Skin of body (tissue), 2 donors: ENCODE results near the gene STX4. TPM values are rescaled to one million over a fixed set of nuclear protein-coding genes. Genes with fewer than 3 reads are reported as not detected.
A peak's percentile ranks its signal among the peaks of the same experiment; 100 is the strongest.

Source experiments
- DNase-seq: peaks from one replicate; lab custom pipeline; 2025; lab: John Stamatoyannopoulos, UW
- total RNA-seq: library from RNA; depleted of rRNA; stranded (reverse); fragments of >200 nt; gene quantifications from one replicate; pipeline ENCODE4 v1.2.3, GENCODE V29; 2014

STX4 gene
- total RNA-seq, 1 donor from 2014 or later: 26.3 TPM

DNA sequence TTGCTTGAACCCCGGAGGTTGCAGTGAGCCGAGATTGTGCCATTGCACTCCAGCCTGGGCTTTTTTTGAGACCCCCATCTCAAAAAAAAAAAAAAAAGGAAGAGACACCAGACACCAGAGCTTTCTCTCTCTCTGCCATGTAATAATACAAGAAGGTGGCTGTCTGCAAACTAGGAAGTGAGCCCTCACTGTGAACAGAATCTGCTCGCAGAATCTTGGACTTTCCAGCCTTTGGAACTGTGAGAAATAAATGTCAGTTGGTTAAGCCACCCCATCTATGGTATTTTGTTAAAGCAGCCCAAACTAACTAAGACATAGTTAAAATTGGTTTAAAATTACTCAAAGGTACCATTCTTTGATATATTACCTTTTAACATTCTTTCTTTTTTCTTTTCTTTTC is 12.8 kb upstream of the STX4 start:
- no peak for DNase-seq

DNA sequence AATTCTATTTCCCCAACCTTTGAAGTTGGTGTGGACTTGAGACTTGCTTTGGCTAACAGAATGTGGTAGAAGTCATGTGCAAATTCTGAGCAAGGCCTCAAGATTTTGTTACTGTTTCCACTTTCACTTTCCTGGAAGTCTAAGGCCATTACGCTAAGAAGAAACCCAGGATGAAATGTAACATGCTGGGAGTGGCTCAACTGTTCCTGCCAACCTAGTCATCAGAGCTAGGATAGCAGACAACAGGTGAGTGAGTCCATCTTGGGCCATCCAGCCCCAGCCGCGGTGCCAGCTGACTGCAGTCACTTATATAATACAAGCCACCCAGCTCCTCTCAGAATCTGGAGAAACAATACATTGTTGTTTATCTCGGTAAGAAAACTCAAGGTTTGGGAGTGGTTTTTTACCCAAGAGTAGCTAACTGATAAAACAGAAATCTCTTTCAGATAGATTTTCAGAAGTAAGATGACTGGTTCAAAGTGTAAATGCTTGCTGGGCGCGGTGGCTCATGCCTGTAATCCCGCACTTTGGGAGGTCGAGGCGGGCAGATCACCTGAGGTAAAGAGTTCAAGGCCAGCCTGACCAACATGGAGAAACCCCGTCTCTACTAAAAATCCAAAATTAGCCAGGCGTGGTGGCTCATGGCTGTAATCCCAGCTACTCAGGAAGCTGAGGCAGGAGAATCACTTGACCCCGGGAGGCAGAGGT is 10.7 kb upstream of the STX4 start:
- DNase-seq: no peak

DNA sequence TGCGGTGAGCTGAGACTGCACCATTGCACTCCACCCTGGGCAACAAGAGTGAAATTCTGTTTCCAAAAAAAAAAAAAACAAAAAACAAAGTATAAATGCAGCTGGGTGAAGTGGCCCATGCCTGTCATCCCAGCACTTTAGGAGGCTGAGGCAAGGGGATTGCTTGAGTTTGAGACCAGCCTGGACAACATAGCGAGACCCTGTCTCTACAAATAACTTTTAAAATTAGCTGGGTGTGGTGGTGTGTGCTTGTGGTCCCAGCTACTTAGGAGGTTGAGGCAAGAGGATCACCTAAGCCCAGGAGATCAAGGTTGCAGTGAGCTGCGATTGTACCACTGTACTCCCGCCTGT is 10.1 kb upstream of the STX4 start:
- DNase-seq: no peak

DNA sequence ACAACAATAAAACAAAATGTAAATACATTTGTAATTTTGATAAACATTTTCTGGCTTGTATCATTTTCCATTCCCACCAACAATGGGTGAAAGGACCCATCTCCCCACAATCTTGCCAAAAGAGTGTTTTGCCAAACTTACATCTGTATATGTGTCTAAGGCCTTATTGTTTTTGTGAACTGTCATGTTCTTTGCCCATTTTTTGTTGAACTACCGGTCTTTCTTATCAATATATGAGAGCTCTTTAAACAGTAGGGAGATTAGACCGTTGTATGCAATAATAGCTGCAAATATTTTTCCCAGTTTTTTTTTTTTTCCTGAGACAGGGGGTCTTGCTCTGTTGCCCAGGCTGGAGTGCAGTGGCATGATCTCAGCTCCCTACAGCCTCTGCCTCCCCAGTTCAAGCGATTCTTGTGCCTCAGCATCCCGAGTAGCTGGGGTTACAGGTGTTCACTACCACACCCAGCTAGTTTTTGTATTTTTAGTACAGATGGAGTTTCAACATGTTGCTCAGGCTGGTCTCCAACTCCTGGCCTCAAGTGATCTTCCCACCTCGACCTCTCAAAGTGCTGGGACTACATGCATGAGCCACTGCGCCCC is 9.6 kb upstream of the STX4 start:
- no peak for DNase-seq

DNA sequence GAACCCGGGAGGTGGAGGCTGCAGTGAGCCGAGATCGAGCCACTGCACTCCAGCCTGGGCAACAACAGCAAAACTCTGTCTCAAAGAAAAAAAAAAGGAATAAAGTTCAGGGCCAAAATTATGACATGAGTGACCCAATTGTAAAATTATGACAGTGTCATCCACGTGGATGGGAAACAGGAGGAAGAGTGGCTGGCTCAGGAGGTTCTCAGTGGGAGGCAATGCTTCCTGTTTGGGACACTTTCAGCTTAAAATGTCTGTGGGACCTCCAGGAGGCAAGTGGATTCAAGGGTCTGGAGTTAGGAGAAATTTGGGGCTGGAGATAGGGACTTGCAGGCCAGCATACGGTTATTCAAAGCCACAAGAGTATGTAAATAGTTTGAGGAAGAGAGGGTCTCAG is 8.0 kb upstream of the STX4 start:
- no peak for DNase-seq

DNA sequence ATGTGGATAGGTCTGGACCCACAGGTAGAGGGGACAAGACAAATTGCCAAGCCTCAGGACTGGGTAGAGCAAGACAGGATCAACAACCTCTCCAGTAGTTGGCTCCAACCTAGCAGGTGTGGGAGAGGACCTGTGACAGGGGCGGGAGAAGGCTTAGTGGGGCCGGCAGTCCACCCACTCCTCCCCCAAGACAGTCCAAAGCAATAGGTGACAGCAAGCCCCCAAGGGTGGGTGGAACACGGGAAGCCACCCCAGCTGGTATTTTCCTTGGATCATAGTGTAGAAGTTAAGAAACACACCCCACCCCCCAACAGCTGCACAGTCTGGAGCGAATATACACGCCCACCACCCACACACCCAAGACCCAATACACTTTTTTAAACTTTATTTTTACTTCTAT is 4.1 kb upstream of the STX4 start:
- DNase-seq: no peak

DNA sequence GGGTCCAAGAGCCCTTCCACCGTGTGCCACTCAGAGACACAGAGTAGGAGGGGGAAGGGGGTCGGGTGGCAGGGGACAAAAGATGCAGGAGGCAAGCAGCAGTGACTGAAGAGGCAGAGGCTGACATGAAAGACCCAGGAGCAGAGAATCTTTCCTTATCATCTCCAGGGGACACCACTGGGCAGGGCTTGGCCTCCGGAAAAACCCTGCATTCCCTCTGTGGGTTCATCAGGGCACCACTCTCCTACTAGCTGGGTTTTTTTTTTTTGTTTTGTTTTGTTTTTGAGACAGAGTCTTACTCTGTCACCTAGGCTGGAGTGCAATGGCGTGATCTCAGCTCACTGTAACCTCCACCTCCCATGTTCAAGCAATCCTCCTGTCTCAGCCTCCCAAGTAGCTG is 2.1 kb upstream of the STX4 start:
- no peak for DNase-seq

DNA sequence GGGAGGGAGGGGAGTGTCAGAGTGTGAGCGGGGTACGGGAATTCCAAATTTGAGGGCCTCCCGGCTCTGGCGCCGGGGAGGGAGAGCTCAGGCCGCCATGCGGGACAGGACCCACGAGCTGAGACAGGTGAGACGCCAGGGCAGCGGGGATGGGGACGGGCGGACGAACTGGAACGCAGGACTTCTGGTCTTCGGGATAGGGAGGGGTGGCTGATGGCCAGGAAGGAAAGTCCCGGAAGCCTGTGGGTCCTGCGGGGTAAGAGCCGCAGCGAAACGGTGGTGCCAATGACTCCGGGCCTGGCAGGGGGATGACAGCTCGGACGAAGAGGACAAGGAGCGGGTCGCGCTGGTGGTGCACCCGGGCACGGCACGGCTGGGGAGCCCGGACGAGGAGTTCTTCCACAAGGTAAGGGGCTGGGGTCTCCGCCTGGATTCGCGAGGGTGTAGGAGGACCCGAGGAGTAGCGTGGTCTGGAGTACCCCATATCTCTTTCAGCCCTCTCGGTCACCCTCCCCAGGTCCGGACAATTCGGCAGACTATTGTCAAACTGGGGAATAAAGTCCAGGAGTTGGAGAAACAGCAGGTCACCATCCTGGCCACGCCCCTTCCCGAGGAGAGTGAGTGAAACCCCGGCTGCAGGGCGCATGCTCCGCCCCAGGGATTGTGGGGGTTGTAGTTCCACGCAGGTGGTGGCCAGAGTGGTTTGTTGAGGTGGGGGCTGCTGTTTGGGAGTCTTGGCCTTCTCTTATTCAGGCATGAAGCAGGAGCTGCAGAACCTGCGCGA is 543 bp downstream of the STX4 start:
- DNase-seq: peak; percentile 52

DNA sequence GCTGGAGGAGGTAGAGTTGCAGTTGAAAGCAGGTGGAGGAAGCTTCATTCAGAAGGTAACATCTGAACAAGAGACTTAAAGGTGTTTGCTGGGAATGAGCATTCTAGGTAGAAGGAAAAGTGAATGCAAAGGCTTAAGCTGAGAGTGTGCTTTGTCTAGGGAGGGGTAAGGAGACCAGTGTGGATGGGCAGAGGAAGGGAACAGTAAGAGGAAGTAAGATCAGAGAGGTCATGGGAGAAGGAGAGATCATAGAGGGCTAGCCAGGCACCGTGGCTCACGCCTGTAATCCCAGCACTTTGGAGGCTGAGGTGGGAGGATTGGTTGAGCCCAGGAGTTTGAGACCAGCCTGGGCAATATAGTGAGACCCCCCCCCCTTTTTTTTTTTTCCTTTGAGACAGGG is 3.3 kb downstream of the STX4 start:
- DNase-seq: no peak

DNA sequence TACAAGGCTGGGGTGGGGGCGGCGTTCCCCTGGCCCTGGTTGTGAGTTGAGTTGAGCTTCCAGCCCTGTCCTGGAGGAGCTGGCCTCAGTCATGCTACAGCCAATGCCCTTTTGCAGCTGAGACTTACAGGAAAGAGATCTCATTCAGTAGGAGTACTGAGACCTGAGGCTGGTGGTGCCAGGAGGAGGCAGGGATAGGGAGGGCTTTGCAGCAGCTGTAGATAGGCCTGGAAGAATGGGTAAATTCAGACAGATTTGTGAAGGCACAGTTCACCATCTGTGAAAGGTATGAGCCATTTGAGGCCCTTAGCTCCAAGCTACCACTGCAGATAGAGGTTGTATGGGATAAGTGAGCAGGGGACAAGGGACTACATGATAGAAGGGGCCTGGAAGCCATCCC is 5.6 kb downstream of the STX4 start:
- DNase-seq: no peak

DNA sequence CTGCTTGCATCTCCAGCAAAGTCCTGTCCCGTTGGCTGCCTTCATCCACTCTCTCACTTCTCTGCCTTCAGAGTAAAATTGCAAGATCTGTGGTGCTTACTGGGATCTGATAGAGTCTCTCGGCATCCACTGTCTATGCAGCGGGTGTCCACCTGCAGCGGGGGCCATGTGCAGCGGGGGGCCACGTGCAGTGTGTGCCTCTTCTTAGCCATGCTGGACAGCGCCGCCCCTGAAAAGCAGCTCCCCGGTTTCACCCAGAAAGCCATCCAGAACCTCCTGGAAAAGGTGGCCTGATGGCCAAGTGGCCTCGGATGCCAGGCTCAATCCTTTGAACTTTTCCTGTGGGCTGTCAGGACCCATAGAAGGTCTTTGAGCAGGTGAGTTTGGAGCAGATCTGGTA is 9.5 kb downstream of the STX4 start:
- no peak for DNase-seq

DNA sequence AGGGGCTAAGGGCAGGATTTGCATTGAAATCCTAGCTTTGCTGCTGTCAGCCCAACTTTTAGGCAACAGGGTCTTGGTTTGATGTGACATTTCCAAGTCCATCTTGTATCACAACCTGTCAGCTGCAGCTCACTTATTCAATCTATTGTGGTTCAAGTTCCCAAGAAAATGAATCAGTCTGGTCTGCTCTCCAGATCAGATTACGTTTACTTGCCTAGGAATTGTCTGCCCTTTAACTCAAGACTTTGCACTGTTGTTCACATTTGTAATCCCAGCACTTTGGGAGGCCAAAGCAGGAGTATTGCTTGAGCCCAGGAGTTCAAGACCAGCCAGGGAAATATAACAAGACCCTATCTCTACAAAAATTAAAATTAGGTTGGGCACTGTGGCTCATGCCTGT is 10.0 kb downstream of the STX4 start:
- DNase-seq: no peak

DNA sequence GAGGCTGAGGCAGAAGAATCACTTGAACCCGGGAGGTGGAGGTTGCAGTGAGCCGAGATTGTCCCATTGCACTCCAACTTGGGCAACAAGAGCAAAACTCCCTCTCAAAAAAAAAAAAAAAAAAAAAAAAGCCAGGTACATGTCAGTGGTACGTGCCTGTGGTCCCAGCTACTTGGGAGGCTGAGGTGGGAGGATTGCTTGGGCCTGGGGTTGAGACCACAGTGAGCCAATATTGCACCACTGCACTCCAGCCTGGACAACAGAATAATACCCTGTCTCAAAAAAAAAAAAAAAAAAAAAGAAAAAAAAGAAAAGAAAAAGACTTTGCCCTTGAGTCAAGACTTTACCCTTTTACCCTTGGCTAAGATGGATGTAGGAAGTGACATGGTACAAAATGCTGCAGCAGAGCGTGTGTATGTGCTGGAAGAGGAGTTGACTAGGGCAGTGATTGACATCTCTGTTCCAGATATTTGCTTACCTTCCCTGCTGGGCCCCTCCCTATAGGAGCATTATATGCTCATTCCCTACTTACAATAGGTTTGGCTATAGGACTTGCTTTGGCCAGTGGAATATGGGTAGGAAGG is 10.6 kb downstream of the STX4 start:
- DNase-seq: no peak

DNA sequence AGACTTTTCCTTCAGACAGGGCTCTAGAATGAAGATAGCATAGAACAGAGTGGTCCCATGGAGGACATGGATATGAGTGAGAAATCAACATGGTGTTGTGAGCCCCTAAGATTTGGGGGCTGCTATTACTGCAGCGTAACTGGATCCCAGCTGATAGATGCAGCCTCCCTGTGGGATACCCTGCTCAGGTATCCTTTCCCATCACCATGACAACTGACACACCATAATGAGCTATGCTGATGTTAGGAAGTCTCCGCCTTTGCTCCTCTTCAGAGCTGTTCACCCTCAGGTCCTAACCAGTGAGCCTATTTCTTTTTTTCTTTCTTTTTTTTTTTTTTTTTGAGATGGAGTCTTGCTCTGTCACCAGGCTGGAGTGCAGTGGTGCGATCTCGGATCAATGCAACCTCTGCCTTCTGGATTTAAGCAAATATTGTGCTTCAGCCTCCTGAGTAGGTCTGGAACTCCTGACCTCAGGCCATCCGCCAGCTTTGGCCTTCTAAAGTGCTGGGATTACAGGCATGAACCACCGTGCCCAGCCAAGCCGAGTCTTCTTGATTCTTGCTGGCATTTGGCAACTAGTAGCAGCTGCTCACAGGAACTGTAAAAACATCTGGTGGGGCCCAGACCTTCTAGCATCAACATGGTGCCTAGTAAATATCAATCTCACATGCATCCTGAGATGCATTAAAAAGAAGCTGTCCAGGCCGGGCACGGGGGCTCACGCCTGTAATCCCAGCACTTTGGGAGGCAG is 17.1 kb downstream of the STX4 start:
- DNase-seq: no peak

DNA sequence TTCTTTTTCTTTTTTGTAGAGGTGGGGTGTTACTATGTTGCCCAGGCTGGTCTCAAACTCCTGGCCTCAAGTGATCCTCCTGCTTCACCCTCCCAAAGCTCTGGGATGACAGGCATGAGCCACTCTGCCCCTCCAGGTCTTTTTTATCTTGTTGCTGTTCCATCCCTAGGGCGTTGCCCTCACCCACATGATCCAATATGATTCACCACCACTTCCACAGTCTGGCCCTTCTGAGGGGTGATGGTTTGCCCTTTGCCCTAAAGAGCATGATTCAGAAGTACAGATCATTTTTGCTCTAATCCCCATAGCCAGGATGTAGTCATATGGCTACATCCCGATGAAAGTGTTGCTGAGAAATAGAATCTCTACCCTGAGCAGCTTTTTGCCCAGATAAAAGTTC is 18.8 kb downstream of the STX4 start:
- DNase-seq: no peak

DNA sequence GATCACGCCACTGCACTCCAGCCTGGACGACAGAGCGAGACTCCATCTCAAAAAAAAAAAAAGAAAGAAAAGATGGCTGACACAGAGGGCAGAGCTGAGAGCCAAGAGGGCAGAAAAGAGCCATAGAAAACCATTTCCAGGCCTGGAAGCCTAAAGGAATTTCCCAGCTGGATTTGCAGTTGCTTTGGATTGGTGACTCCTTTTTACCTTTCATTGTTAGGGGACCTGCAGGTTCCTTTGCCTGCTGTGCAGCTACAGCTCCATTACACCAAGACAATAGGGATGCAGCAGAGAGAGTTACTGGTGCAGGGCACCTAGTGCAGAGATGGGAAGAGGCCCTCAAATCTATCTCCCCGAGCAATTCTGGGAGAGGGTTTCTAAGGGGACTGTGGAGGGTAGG is 22.3 kb downstream of the STX4 start:
- DNase-seq: no peak

DNA sequence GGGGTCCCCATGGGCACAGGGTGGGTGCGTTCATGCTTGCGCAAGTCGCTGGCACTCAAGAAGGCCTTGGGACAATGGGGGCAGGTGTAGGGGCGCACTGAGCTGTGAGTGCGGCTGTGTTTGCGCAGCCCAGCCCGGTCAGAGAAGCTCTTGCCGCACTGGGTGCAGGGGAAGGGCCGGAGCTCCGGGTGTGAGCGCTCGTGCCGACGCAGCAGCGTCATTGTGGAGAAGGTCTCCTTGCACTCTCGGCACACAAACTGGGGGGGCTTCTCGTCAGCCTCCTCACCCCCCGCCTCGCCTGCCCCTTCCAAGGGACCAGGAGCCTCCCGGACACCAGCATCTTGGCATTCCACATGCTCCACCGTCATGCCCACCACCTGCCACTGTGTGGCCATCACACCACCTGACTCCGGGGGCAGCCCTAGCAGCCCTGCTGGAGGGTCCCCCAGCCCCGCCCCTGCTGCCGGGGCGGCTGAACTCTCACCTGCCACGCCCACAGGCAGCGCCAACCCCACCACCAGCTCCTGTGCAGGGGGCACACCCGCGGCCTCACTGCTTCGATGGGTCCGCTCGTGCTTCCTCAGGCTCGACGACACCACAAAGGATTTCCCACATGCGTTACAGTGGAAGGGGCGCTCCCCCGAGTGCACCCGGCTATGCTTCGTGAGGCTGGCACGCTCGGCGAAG is 27.9 kb downstream of the STX4 start:
- DNase-seq: no peak

DNA sequence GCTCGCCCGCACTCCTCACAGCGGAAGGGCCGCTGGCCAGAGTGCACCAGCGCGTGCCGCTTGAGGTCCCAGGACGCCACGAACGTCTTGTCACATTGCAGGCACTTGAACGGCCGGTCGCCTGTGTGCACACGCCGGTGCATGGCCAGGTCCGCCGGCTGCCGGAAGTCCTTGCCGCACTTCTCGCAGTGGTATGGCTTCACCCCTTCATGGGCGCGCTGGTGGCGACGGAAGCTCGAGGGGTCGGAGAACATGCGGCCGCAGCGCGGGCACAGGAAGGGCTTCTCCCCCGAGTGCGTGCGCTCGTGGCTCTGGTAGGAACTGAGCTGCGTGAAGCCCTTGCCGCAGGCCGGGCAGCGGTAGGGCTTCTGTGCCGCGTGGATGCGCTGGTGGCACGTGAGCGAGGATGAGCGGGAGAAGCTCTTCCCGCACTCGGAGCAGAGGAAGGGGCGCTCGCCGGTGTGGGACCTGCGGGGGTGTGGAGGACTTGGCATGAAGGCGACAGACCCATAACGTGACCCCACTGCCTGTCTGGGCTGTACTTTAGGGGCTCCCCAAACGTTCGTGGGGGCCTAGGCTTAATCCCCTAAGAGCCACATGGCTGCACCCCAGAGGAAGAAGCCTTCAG is 28.6 kb downstream of the STX4 start:
- DNase-seq: no peak

DNA sequence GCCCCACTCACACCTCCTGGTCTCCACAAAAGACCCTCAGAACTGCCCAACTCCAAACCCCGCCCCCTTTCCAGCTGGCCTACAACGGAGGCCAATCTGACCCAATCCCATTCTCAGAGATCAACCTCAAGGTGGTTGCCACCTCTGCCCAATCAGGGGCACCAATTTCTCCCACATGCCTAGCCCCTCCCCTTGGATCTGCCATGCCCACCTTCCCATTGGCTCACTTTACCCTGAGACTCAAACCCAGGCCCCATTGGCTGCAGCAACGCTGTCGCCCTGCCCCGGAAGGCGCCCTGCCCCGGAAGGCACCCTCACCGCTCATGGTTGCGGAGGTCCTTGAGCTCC is 30.1 kb downstream of the STX4 start:
- DNase-seq: no peak

DNA sequence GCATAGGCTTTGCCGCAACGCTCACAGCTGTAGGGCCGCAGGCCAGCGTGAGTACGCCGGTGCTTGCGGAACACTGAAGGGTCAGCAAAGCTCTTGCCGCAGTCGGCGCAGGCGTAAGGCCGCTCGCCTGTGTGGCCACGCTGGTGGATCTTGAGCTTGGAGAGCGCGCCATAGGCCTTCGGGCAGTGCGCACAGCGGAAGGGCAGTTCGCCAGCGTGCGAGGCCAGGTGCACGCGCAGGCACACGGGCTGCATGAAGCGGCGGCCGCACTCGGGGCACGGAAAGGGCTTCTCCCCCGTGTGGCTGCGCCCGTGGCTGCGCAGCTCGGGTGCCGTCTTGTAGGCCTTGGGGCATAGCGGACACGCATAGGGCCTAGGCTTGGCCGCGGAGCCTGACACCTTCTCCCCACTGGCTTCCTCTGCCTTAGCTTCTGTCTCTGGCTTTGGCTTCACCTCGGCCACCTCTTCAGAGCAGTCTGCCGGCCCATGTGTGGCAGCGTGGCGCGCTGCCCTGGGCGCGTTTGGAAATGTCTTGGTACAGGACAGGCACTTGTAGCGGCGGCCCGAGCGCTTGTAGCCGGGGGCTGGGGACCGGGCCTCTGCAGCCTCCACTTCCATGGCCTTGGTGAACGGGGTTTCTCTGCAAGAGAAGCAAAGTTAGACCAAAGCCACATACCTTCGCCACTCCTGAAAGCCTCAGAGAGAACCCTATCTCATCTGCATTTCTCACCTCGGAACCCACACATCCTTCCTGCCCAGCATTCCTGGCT is 30.7 kb downstream of the STX4 start:
- DNase-seq: no peak
